Astrocyte of the hippocampus (primary cell): ENCODE results near the gene SLC6A4.
"Not testable (repeated sequence)": the region's sequence is repeated elsewhere in the genome, so short reads cannot be mapped to it uniquely, and the experiment has no call there.

Source experiments
- DNase-seq: peaks from one replicate; pipeline ENCODE4 v3.0.0; 2011; ENCODE audit warnings: low read depth, low spot score

SLC6A4 gene

GRCh38 chr17:30238387-30239088 is 3.0 kb upstream of the SLC6A4 start:
- peak; percentile 8 for DNase-seq

- DNase-seq, result no peak
These were observed 2.5 kb upstream of the SLC6A4 start for GRCh38 chr17:30238003-30238344.

GRCh38 chr17:30237296-30238002 is 2.0 kb upstream of the SLC6A4 start:
- DNase-seq, result no peak

GRCh38 chr17:30236766-30237165 is 1.3 kb upstream of the SLC6A4 start:
- DNase-seq, result peak; percentile 67

- no peak for DNase-seq
These were observed 764 bp upstream of the SLC6A4 start for GRCh38 chr17:30236297-30236624.

- DNase-seq, result peak; percentile 12
These were observed 533 bp downstream of the SLC6A4 start for GRCh38 chr17:30234964-30235363.

GRCh38 chr17:30234296-30234695 is 1.2 kb downstream of the SLC6A4 start:
- no peak for DNase-seq

GRCh38 chr17:30232824-30233427 is 2.6 kb downstream of the SLC6A4 start:
- DNase-seq, result no peak

- no peak for DNase-seq
These were observed 3.3 kb downstream of the SLC6A4 start for GRCh38 chr17:30232015-30232823.

GRCh38 chr17:30230596-30231125 is 4.8 kb downstream of the SLC6A4 start:
- no peak for DNase-seq

GRCh38 chr17:30230009-30230408 is 5.5 kb downstream of the SLC6A4 start:
- not testable (repeated sequence) for DNase-seq

GRCh38 chr17:30229012-30229411 is 6.5 kb downstream of the SLC6A4 start:
- DNase-seq, result no peak

GRCh38 chr17:30228011-30228410 is 7.5 kb downstream of the SLC6A4 start:
- DNase-seq, result no peak

GRCh38 chr17:30226878-30227277 is 8.6 kb downstream of the SLC6A4 start:
- no peak for DNase-seq

- no peak for DNase-seq
These were observed 9.5 kb downstream of the SLC6A4 start for GRCh38 chr17:30225919-30226553.

GRCh38 chr17:30225112-30225511 is 10.4 kb downstream of the SLC6A4 start:
- no peak for DNase-seq

GRCh38 chr17:30224419-30224960 is 11.0 kb downstream of the SLC6A4 start:
- DNase-seq, result no peak

- DNase-seq, result no peak
These were observed 12.7 kb downstream of the SLC6A4 start for GRCh38 chr17:30222721-30223175.

GRCh38 chr17:30222251-30222650 is 13.2 kb downstream of the SLC6A4 start:
- DNase-seq, result peak; percentile 25

- no peak for DNase-seq
These were observed 14.2 kb downstream of the SLC6A4 start for GRCh38 chr17:30221346-30221745.

- no peak for DNase-seq
These were observed 15.1 kb downstream of the SLC6A4 start for GRCh38 chr17:30220414-30220813.
